ENCODE measurements around the gene SLCO6A1.

Gene SLCO6A1

GRCh38 chr5:102433473-102433872, 65.3 kb downstream of the SLCO6A1 start:
- DNase-seq (ENCODE audit: extremely low spot score), result no peak
- CTCF ChIA-PET, result no interaction called here
- POLR2A ChIA-PET, result no interaction called here
- TF ChIP-seq SP1 (IDR thresholded peaks at IDR 0.05), result no peak
- TF ChIP-seq FOXA1 (IDR thresholded peaks at IDR 0.05), result no peak
- TF ChIP-seq FOXM1 (IDR thresholded peaks at IDR 0.05; ENCODE audit: borderline replicate concordance), result no peak
- TF ChIP-seq LEF1 (IDR thresholded peaks at IDR 0.05; ENCODE audit: borderline replicate concordance), result no peak
- TF ChIP-seq NFRKB (IDR thresholded peaks at IDR 0.05), result no peak
- no peak for TF ChIP-seq L3MBTL2 (conservative IDR thresholded peaks at IDR 0.05)
- no peak for TF ChIP-seq BHLHE40 (IDR thresholded peaks at IDR 0.05; ENCODE audit: borderline replicate concordance)
- TF ChIP-seq ELF4 (IDR thresholded peaks at IDR 0.05), result no peak
- no peak for TF ChIP-seq SUZ12 (IDR thresholded peaks at IDR 0.05)
- TF ChIP-seq HDGF (IDR thresholded peaks at IDR 0.05; ENCODE audit: borderline replicate concordance), result no peak
- TF ChIP-seq CTBP1 (IDR thresholded peaks at IDR 0.05; ENCODE audit: borderline replicate concordance), result no peak
- no peak for TF ChIP-seq ARNT (IDR thresholded peaks at IDR 0.05)
- TF ChIP-seq FOXK2 (IDR thresholded peaks at IDR 0.05), result no peak
- no peak for TF ChIP-seq TARDBP (IDR thresholded peaks at IDR 0.05)

- CTCF ChIA-PET, result no interaction called here
- TF ChIP-seq ZNF384 (IDR thresholded peaks at IDR 0.05) (no peak), FOXM1 (IDR thresholded peaks at IDR 0.05; ENCODE audit: borderline replicate concordance) (no peak), LEF1 (IDR thresholded peaks at IDR 0.05; ENCODE audit: borderline replicate concordance) (no peak), SP1 (IDR thresholded peaks at IDR 0.05) (no peak), FOXK2 (IDR thresholded peaks at IDR 0.05) (no peak), ELF4 (IDR thresholded peaks at IDR 0.05) (no peak), BHLHE40 (IDR thresholded peaks at IDR 0.05; ENCODE audit: borderline replicate concordance) (no peak), SUZ12 (IDR thresholded peaks at IDR 0.05) (no peak), FOXA1 (IDR thresholded peaks at IDR 0.05) (no peak), L3MBTL2 (conservative IDR thresholded peaks at IDR 0.05) (no peak)
- POLR2A ChIA-PET, result no interaction called here
- DNase-seq (ENCODE audit: extremely low spot score), result no peak
These were observed 77.2 kb downstream of the SLCO6A1 start for GRCh38 chr5:102421647-102422046.

GRCh38 chr5:102418531-102418930, 80.3 kb downstream of the SLCO6A1 start:
- no peak for TF ChIP-seq FOXA1 (IDR thresholded peaks at IDR 0.05)
- TF ChIP-seq PKNOX1 (IDR thresholded peaks at IDR 0.05), result no peak
- TF ChIP-seq SP1 (IDR thresholded peaks at IDR 0.05), result no peak
- TF ChIP-seq FOXK2 (IDR thresholded peaks at IDR 0.05), result no peak
- no peak for TF ChIP-seq NFRKB (IDR thresholded peaks at IDR 0.05)
- no peak for TF ChIP-seq ELF4 (IDR thresholded peaks at IDR 0.05)
- no peak for TF ChIP-seq LEF1 (IDR thresholded peaks at IDR 0.05; ENCODE audit: borderline replicate concordance)

GRCh38 chr5:102414448-102414847, 84.4 kb downstream of the SLCO6A1 start:
- POLR2A ChIA-PET, result no interaction called here
- TF ChIP-seq SUZ12 (IDR thresholded peaks at IDR 0.05) (no peak), CTBP1 (IDR thresholded peaks at IDR 0.05; ENCODE audit: borderline replicate concordance) (no peak), BHLHE40 (IDR thresholded peaks at IDR 0.05; ENCODE audit: borderline replicate concordance) (no peak), ARNT (IDR thresholded peaks at IDR 0.05) (no peak), ELF4 (IDR thresholded peaks at IDR 0.05) (no peak), L3MBTL2 (conservative IDR thresholded peaks at IDR 0.05) (no peak), FOXM1 (IDR thresholded peaks at IDR 0.05; ENCODE audit: borderline replicate concordance) (no peak), ZNF384 (IDR thresholded peaks at IDR 0.05) (no peak), TARDBP (IDR thresholded peaks at IDR 0.05) (no peak), FOXA1 (IDR thresholded peaks at IDR 0.05) (no peak), FOXK2 (IDR thresholded peaks at IDR 0.05) (no peak), SP1 (IDR thresholded peaks at IDR 0.05) (no peak), LEF1 (IDR thresholded peaks at IDR 0.05; ENCODE audit: borderline replicate concordance) (no peak), NFRKB (IDR thresholded peaks at IDR 0.05) (no peak), HDGF (IDR thresholded peaks at IDR 0.05; ENCODE audit: borderline replicate concordance) (no peak), PKNOX1 (IDR thresholded peaks at IDR 0.05) (no peak)
- no peak for DNase-seq (ENCODE audit: extremely low spot score)
- CTCF ChIA-PET, result no interaction called here

More at GRCh38 chr5:102418531-102418930, 80.3 kb downstream of the SLCO6A1 start:
- POLR2A ChIA-PET, result no interaction called here
- DNase-seq (ENCODE audit: extremely low spot score), result no peak
- CTCF ChIA-PET, result no interaction called here

GRCh38 chr5:102388235-102388634, 110.6 kb downstream of the SLCO6A1 start:
- ChIA-PET POLR2A (no interaction called here), CTCF (no interaction called here)
- no peak for DNase-seq (ENCODE audit: extremely low spot score)
- TF ChIP-seq HDGF (IDR thresholded peaks at IDR 0.05; ENCODE audit: borderline replicate concordance) (no peak), ZNF384 (IDR thresholded peaks at IDR 0.05) (no peak), CTBP1 (IDR thresholded peaks at IDR 0.05; ENCODE audit: borderline replicate concordance) (no peak), FOXK2 (IDR thresholded peaks at IDR 0.05) (no peak), SP1 (IDR thresholded peaks at IDR 0.05) (no peak), TARDBP (IDR thresholded peaks at IDR 0.05) (no peak), ELF4 (IDR thresholded peaks at IDR 0.05) (no peak), FOXM1 (IDR thresholded peaks at IDR 0.05; ENCODE audit: borderline replicate concordance) (no peak), LEF1 (IDR thresholded peaks at IDR 0.05; ENCODE audit: borderline replicate concordance) (no peak), BHLHE40 (IDR thresholded peaks at IDR 0.05; ENCODE audit: borderline replicate concordance) (no peak), ARNT (IDR thresholded peaks at IDR 0.05) (no peak)

- ChIA-PET POLR2A (no interaction called here), CTCF (no interaction called here)
- DNase-seq (ENCODE audit: extremely low spot score), result no peak
- TF ChIP-seq L3MBTL2 (conservative IDR thresholded peaks at IDR 0.05) (no peak), FOXM1 (IDR thresholded peaks at IDR 0.05; ENCODE audit: borderline replicate concordance) (no peak), ARNT (IDR thresholded peaks at IDR 0.05) (no peak), ELF4 (IDR thresholded peaks at IDR 0.05) (no peak), HDGF (IDR thresholded peaks at IDR 0.05; ENCODE audit: borderline replicate concordance) (no peak), FOXA1 (IDR thresholded peaks at IDR 0.05) (no peak), FOXK2 (IDR thresholded peaks at IDR 0.05) (no peak), NFRKB (IDR thresholded peaks at IDR 0.05) (no peak), TARDBP (IDR thresholded peaks at IDR 0.05) (no peak), LEF1 (IDR thresholded peaks at IDR 0.05; ENCODE audit: borderline replicate concordance) (no peak), CTBP1 (IDR thresholded peaks at IDR 0.05; ENCODE audit: borderline replicate concordance) (no peak), SP1 (IDR thresholded peaks at IDR 0.05) (no peak), ZNF384 (IDR thresholded peaks at IDR 0.05) (no peak), SUZ12 (IDR thresholded peaks at IDR 0.05) (no peak)
These were observed 113.4 kb downstream of the SLCO6A1 start for GRCh38 chr5:102385365-102385764.
